ENCODE results near the gene DNM1. TPM values are rescaled to one million over a fixed set of nuclear protein-coding genes. Genes with fewer than 3 reads are reported as not detected.
"Not testable (repeated sequence)": the region's sequence is repeated elsewhere in the genome, so short reads cannot be mapped to it uniquely, and the experiment has no call there.

DNM1 gene
- total and polyA plus RNA-seq, 2 donors (not counting 3 experiments of a cell fraction or from before 2014, with no cell fraction given) = 0.59 to 2.9 TPM

- Histone ChIP-seq H3K4me3 (replicated peaks in 1 of 3; ENCODE audit: insufficient read depth in 1 of 3, low read depth in 1 of 3, low read length in 3 of 3) (no peak overlapping the region), H3K36me3 (ENCODE audit: control insufficient read depth in 2 of 2, extremely low read depth in 1 of 2, insufficient read depth in 2 of 2, low read length in 2 of 2) (no peaks in the 10 kb centered on the region), H3K9me3 (replicated peaks; ENCODE audit: control insufficient read depth, insufficient read depth, low read length) (no peaks in the 10 kb centered on the region), H3K9ac (replicated peaks; ENCODE audit: extremely low read depth, insufficient read depth, low read length) (no peak overlapping the region), H3K4me2 (ENCODE audit: insufficient read depth, low read length) (no peak overlapping the region), H3K79me2 (ENCODE audit: control insufficient read depth, insufficient read depth, low read length) (no peaks in the 10 kb centered on the region), H4K20me1 (replicated peaks; ENCODE audit: control insufficient read depth, extremely low read depth, insufficient read depth, low read length) (no peaks in the 10 kb centered on the region), H3K4me1 (ENCODE audit: control insufficient read depth, extremely low read depth, insufficient read depth, low read length) (no peaks in the 10 kb centered on the region), H3K27me3 (ENCODE audit: control insufficient read depth in 2 of 2, insufficient read depth in 2 of 2, low read length in 2 of 2) (no peaks in the 10 kb centered on the region), H2AFZ (ENCODE audit: low read depth, low read length) (no peak overlapping the region), H3K9me1 (replicated peaks; ENCODE audit: control insufficient read depth, extremely low read depth, insufficient read depth, low read length) (no peaks in the 10 kb centered on the region), H3K27ac (ENCODE audit: insufficient read depth, low read depth, low read length) (no peak overlapping the region)
- ChIA-PET POLR2A (no interaction called here), CTCF (no interaction called here)
- TF ChIP-seq MAX (IDR thresholded peaks at IDR 0.05; ENCODE audit: insufficient read depth, insufficient read length) (no peak), POLR2AphosphoS5 (IDR thresholded peaks at IDR 0.05; ENCODE audit: insufficient read depth, low read depth, low read length) (no peak), EZH2 (IDR thresholded peaks at IDR 0.05; ENCODE audit: borderline replicate concordance, low read depth, low read length, severe bottlenecking) (no peak), POLR2A (IDR thresholded peaks at IDR 0.05; ENCODE audit: low read depth, low read length) (no peak), FOS (IDR thresholded peaks at IDR 0.05; ENCODE audit: borderline replicate concordance, insufficient read depth, low read length) (no peak), GATA2 (IDR thresholded peaks at IDR 0.05; ENCODE audit: insufficient read depth, insufficient read length, low read depth, low read length) (no peak)
- FAIRE-seq = no peak
- intact Hi-C loops (cut with micrococcal nuclease) (no loop called here), dilution Hi-C loops (cut with MboI; ENCODE audit: extremely low pct_ligation_motif_present, low sequenced_read_pairs) (no loop called here)
- BruUV-seq (replicated peaks) = no TSS peak
- no peak for DNase-seq (ENCODE audit: low read depth, low spot score)
Measured at GRCh38 chr9:128226412-128226801, 23.2 kb downstream of the DNM1 start.

DNA sequence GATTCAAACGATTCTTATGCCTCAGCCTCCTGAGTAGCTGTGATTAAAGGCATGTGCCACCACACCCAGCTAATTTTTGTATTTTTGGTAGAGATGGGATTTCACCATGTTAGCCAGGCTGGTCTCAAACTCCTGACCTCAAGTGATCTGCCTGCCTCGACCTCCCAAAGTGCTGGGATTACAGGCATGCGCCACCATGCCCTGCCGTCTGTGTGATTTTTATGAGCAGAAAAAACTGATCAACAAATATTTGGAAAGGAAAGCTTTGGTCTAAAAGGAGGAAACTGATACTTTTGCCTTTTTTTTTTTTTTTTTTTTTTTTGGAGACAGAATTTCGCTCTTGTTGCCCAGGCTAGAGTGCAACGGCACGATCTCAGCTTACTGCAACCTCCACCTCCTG is 27.7 kb downstream of the DNM1 start:
- POLR2A ChIA-PET; H3K9me1 ChIP-seq (replicated peaks; ENCODE audit: control insufficient read depth, extremely low read depth, insufficient read depth, low read length); H3K4me3 ChIP-seq (replicated peaks in 1 of 3; ENCODE audit: insufficient read depth in 1 of 3, low read depth in 1 of 3, low read length in 3 of 3); H3K4me2 ChIP-seq (ENCODE audit: insufficient read depth, low read length); DNase-seq (ENCODE audit: low read depth, low spot score); H3K9ac ChIP-seq (replicated peaks; ENCODE audit: extremely low read depth, insufficient read depth, low read length); BruUV-seq (replicated peaks); FAIRE-seq; H3K27ac ChIP-seq (ENCODE audit: insufficient read depth, low read depth, low read length); dilution Hi-C loops (cut with MboI; ENCODE audit: extremely low pct_ligation_motif_present, low sequenced_read_pairs); H3K36me3 ChIP-seq (ENCODE audit: control insufficient read depth in 2 of 2, extremely low read depth in 1 of 2, insufficient read depth in 2 of 2, low read length in 2 of 2); intact Hi-C loops (cut with micrococcal nuclease); H4K20me1 ChIP-seq (replicated peaks; ENCODE audit: control insufficient read depth, extremely low read depth, insufficient read depth, low read length); H3K4me1 ChIP-seq (ENCODE audit: control insufficient read depth, extremely low read depth, insufficient read depth, low read length); H3K79me2 ChIP-seq (ENCODE audit: control insufficient read depth, insufficient read depth, low read length); H3K9me3 ChIP-seq (replicated peaks; ENCODE audit: control insufficient read depth, insufficient read depth, low read length); H3K27me3 ChIP-seq (ENCODE audit: control insufficient read depth in 2 of 2, insufficient read depth in 2 of 2, low read length in 2 of 2); H2AFZ ChIP-seq (ENCODE audit: low read depth, low read length): not testable (repeated sequence)
- CTCF ChIA-PET = interaction anchor here (0.8 to 1.2 kb wide), 2 partner anchors 24 to 64 kb away, joined by 3 read pairs; no protein-coding TSS in a partner anchor
